HG03097 (cell line): ENCODE measurements around the gene CCNB1IP1.
A peak's percentile ranks its signal among the peaks of the same experiment; 100 is the strongest.
"Not testable (repeated sequence)": the region's sequence is repeated elsewhere in the genome, so short reads cannot be mapped to it uniquely, and the experiment has no call there.

Experiments used
- ATAC-seq: cut with Tn5 transposase; IDR thresholded peaks from one replicate; pipeline ENCODE4 v1.9.1; 2021; ENCODE audit not compliant: unreplicated experiment, low FRiP score

Gene CCNB1IP1, protein sequence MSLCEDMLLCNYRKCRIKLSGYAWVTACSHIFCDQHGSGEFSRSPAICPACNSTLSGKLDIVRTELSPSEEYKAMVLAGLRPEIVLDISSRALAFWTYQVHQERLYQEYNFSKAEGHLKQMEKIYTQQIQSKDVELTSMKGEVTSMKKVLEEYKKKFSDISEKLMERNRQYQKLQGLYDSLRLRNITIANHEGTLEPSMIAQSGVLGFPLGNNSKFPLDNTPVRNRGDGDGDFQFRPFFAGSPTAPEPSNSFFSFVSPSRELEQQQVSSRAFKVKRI

DNA sequence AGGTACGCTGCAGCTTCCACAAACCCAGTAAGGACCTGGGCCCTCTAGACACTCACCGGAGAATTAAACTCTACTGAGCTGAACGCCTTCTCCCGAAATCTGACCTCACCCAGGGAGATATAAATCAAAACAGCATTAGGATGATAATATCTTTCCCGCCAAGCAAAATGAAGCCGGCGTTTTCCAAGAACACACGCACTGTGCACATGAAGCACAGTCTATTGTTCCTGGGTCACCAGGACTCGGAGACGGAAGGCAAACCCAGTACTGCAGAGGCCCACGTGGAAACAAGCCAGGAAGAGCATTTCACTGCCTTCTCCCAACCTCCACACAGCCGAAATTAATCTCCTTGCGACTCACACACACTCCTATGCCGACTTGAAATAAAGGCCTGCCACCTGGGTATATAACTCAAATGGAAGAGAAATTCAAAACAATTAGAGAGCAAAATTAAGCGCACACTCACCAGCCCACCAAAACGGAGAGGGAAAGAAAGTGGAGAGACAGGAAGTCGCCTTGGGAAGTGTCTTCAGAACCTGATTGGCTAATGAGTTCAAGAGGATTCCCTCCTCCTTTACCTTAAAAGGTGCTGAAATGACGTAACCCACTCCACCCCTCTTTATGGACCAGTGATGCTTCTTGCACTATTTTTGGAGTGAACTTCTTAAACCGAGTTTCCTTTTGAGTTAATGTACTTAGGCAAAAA is at the start of gene CCNB1IP1:
TSS of gene CCNB1IP1 (minus strand) at position 492 of the 706 bp plus-strand sequence. CDS start 16,756 bp downstream, outside the sequence.
- peak; percentile 90 for ATAC-seq

GRCh38 chr14:20382526-20382925 is 49.4 kb upstream of the CCNB1IP1 start:
- ATAC-seq, result no peak

- ATAC-seq, result no peak
Observed at GRCh38 chr14:20381341-20381740, 48.3 kb upstream of the CCNB1IP1 start.

DNA sequence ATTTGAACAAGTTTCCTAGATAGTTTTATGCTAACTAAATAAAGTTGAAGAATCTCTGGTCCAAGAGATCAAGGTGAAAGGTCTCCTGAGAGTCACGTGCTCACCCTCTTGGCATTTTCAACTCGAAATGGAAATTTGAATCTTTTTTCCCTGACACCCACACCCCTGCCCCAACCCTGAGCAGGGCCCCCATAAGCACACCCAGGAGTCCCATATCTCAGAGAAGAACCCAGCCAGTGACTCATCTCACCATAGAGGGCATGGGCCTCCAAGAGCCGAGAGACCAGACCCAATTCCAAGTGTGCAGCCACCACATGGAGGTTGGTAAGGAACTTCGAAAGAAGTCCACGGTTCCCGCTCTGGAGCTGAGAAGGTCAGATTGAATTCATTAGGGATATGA is 47.6 kb upstream of the CCNB1IP1 start:
- ATAC-seq, result no peak

DNA sequence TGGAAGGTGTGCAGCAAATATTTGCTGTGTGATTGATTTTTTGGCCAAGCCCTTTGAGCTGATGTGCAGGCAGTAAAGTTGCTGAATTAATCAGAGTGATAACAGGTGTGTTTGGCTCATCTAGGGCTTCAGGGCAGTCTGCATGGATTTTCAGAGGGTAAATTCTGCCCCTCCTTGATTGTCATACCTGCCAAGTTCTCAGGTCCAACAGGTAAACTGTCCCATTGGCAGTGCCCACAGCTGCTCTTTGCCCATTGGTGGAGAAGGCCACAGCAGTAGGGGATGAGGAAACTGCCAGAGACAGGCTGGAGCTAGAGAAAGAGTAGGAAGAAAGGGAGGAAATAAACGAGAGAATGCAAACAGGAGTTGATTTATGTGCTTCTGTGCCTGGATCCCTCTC is 46.7 kb upstream of the CCNB1IP1 start:
- no peak for ATAC-seq

GRCh38 chr14:20377171-20377570 is 44.1 kb upstream of the CCNB1IP1 start:
- no peak for ATAC-seq

DNA sequence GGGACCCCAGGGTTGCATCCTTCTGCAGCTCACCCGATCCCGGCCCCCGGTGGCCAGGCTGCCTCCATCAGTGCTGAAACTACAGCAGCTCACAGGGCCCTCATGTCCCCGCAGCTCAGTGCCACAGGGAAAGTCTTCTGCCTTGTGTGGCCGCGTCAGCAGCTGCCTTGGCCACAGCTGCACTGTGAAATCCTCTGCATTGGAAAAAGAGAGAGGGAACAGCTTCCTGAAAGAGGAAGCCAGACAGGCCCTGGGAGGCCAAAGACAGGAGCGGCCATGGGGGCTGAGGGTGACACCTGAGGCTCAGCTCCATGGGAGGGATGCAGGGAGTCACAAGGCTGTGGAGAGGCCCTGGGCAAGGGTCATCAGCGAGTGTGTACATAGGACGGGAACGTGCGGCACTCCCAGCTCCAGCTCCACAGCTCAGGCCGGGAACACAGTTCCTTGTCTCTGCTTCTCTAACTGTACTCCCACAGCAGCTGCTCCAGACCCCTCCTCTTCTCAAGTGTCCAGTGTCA is 43.1 kb upstream of the CCNB1IP1 start:
- ATAC-seq, result no peak

GRCh38 chr14:20375471-20375870 is 42.4 kb upstream of the CCNB1IP1 start:
- no peak for ATAC-seq

DNA sequence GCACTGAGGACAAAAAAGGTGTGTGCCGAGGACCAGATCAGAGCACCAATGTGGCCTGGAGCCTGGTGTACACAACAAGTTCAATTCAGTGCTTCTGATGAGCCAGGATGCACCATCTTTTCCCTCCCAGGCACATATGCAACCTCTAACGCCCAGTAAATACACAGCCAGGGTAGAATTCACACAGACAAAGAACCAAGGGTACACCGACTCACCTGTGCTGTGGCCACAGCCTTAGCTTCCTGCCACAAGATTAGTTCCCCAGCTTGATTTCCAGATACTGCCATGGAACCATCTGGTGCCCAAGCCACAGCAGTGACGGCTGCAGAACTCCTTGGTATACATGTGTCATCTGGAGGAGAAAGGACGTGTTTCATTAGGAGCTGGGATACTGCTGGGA is 39.7 kb upstream of the CCNB1IP1 start:
- no peak for ATAC-seq

- no peak for ATAC-seq
Observed at GRCh38 chr14:20365928-20366327, 32.8 kb upstream of the CCNB1IP1 start.

GRCh38 chr14:20358474-20358873 is 25.4 kb upstream of the CCNB1IP1 start:
- ATAC-seq, result not testable (repeated sequence)

DNA sequence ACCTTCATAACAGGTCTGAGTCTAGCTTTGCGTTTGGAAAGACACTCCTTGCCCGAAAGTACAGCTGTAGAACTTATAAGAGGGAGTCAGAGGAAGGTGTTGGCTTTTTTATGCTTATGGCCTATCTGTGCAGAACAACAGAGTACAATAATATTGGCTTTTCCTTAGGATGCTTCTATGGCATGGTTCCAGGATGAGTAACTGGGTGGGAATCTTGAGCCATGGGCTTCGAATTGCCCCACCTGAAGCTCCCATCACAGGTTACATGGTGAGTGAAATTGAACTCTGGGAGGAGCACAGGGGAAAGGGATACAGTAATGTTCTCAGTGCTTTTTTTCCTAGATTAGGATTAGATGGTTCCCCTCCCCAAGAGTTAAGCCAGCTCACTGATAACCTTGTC is 23.3 kb upstream of the CCNB1IP1 start:
- no peak for ATAC-seq

GRCh38 chr14:20350860-20351259 is 17.8 kb upstream of the CCNB1IP1 start:
- ATAC-seq, result no peak

DNA sequence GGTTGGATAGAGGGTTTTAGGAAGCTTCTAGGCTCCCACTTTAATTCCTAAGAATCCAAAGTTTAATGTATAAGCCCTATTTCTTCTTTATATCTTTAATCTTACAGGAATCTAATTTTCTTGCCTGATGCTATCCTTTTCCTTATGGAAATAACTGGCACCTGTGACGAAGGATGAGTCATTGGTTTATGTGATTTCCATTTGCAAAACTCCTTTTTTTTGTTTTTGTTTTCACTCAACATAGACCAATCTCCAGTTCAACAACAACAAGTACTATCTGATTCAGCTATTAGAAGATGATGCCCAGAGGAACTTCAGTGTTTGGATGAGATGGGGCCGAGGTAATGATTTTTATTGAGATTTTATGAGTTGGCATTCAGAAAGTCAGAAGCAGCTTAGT is 17.2 kb upstream of the CCNB1IP1 start:
- no peak for ATAC-seq

DNA sequence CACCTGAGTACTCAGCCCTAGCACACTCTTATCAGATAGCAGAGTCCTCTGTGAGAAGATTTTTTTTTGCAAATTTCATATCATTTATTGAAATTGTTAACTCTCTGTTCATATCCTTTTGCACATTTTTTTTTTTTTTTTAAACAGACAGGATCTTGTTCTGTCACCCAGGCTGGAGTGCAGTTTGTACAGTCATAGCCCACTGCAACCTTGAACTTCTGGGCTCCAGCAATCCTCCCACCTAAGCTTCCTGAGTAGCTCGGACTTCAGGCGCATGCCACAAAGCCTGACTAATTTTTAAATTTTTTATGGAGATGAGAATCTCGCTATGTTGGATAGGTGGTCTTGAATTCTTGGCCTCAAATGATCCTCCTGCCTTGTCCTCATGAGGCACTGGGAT is 14.7 kb upstream of the CCNB1IP1 start:
- ATAC-seq, result no peak

- ATAC-seq, result no peak
Observed at GRCh38 chr14:20346713-20347112, 13.6 kb upstream of the CCNB1IP1 start.

DNA sequence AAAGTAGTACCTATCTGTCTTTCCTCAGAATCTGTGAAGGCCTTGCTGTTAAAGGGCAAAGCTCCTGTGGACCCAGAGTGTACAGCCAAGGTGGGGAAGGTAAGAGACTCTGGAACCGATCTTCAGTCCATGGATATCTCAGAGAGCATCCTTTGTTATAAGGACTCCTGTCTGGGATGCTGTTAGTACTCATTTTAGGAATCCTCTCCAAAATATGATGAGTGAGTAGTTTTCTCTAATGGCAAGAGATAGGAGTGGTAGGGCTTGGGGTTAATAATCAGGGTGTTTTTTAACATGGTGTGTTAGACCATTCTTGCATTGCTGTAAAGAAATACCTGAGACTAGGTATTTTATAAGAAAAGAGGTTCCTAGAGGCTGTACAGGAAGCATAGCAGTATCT is 12.3 kb upstream of the CCNB1IP1 start:
- no peak for ATAC-seq

DNA sequence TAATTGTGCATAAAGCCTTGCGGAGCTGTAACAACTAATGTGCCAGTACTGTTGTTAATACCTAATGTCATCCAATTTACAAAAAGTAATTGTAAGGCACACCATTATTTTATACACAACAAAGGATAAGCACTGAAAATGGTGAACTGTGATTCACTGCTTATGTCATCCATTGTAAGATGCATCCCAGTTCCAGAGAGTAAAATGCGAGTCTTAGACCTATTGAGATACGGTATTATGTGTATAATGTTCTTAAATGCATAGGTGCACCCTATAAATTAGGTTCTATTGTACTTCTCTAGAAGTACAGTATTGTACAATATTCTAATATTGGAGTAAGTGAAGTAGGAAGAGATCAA is 10.8 kb upstream of the CCNB1IP1 start:
- ATAC-seq, result no peak

DNA sequence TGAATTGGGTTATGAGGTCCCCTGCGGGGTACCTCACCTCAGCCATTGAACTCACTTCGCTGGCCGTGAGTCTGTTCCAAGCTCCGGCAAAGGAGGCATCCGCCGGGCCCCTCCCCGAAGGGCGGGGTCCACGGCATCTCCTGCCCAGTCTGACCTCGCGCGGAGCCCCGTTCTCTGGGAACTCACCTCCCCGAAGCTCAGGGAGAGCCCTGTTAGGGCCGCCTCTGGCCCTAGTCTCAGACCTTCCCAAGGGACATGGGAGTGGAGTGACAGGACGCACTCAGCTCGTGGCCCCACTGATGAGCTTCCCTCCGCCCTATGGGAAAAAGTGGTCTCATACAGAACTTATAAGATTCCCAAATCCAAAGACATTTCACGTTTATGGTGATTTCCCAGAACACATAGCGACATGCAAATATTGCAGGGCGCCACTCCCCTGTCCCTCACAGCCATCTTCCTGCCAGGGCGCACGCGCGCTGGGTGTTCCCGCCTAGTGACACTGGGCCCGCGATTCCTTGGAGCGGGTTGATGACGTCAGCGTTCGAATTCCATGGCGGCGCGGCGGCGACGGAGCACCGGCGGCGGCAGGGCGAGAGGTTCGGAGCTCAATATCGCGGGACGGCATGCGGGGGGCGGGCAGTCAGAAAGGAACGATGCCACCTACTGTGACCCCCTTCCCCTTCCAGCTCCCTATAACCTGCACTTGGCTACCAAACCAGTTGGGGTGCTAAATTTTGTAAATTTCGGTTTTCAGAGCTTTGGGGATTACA is 10.2 kb upstream of the CCNB1IP1 start, which contains the start of gene PARP2:
TSS of gene PARP2 (plus strand) at position 544 of the 770 bp plus-strand sequence. CDS start at position 551, 7 bp downstream.
- ATAC-seq, result peak; percentile 90

DNA sequence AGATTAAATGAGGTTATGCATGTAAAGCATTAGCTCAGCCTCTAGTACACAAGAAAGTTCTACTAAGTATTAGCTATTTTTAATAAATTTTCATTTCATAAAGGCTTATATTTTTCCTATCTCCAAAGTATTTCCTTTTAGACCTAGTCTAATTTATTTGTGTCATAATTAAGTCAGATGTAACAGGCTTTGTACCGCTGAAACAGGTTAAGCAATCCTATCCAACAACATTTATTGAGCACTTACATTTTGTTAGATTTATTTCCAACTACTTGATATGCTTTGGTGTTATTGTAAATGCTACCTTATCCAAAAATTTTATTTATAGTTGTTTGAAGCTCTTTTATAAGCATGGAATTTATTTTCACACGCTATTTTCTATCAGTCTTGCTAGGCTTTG is 8.6 kb upstream of the CCNB1IP1 start:
- ATAC-seq, result no peak

DNA sequence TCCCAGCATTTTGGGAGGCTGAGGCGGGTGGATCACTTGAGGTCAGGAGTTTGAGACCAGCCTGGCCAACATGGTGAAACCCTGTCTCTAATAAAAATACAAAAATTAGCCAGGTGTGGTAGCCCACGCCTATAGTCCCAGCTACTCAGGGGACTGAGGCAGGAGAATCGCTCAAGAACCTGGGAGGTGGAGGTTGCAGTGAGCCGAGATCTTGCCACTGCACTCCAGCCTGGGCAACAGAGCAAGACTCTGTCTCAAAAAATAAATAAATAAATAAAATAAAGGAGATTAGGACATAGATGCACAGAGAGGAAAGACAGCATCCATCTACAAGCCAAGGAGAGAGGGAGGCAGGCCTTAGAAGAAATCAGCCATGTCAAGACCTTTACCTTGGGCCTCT is 8.0 kb upstream of the CCNB1IP1 start:
- ATAC-seq, result not testable (repeated sequence)
